ENCODE results near the gene CD52. TPM values are rescaled to one million over a fixed set of nuclear protein-coding genes. Genes with fewer than 3 reads are reported as not detected.

The CD52 gene
- total and polyA plus RNA-seq, 2 donors (not counting 3 experiments of a cell fraction or from before 2014, with no cell fraction given) = not detected

DNA sequence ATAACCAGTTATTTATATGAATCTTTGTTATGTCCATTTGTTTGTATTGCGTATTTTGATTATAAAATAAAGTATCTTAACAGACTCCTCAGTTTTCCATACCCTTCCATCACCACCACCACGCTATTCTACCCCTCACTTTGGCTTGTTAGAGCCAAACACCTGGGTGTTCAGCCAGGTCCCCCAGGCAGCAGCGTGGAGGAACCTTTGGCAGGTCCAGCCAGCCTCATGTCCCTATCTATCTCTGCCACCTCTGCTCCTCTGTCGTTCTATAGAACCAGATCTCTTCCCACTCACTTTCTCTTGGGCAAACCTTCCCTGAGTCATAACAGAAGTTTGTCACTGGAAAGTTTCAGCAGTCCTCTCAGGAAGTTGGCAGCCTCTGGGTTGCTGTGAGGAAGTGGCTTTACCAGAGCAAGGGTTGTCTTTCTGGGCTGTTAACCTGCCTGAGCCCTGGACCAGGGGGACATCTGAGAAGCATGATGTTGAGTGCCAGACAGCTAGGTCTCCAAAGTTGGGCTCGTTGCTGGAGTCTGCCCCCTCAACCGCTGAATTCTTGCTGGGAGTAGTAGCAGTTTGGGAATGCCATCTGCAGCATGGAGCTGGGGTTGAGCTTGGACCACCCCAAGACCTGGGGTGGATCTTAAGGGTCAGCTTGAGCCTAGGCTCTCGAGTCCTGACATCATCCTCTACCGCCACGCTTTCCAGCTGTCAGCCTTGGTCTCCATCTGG lies 38.9 kb upstream of the CD52 start:
- intact Hi-C loops (cut with micrococcal nuclease) (loop anchor here (5.0 kb wide), 2 partner anchors 193 to 242 kb away; partner anchors contain the start of gene HMGN2), dilution Hi-C loops (cut with MboI; ENCODE audit: extremely low pct_ligation_motif_present, low sequenced_read_pairs) (no loop called here)
- DNase-seq (ENCODE audit: low read depth, low spot score) (peak; percentile 39), FAIRE-seq (peak; percentile 67)
- BruUV-seq (replicated peaks) = no TSS peak
- H3K9me1 ChIP-seq (replicated peaks; ENCODE audit: control insufficient read depth, extremely low read depth, insufficient read depth, low read length) = no peaks in the 10 kb centered on the region
- ChIA-PET CTCF (interaction anchor here (0.6 to 9.1 kb wide), 11 partner anchors 7 to 174 kb away, joined by 3 to 132 read pairs (median 4); partner anchors contain the start of genes CD52, CEP85 and ZNF593), POLR2A (interaction anchor here (0.7 kb wide), 1 partner anchor 391 kb away, joined by 3 read pairs; no protein-coding TSS in a partner anchor)
- no peaks in the 10 kb centered on the region for H4K20me1 ChIP-seq (replicated peaks; ENCODE audit: control insufficient read depth, extremely low read depth, insufficient read depth, low read length)
- peak overlapping the region; percentile 82 for H3K9ac ChIP-seq (replicated peaks; ENCODE audit: extremely low read depth, insufficient read depth, low read length)
- TF ChIP-seq POLR2A (IDR thresholded peaks at IDR 0.05; ENCODE audit: low read depth, low read length) = no peak
- TF ChIP-seq, protein P1, sequence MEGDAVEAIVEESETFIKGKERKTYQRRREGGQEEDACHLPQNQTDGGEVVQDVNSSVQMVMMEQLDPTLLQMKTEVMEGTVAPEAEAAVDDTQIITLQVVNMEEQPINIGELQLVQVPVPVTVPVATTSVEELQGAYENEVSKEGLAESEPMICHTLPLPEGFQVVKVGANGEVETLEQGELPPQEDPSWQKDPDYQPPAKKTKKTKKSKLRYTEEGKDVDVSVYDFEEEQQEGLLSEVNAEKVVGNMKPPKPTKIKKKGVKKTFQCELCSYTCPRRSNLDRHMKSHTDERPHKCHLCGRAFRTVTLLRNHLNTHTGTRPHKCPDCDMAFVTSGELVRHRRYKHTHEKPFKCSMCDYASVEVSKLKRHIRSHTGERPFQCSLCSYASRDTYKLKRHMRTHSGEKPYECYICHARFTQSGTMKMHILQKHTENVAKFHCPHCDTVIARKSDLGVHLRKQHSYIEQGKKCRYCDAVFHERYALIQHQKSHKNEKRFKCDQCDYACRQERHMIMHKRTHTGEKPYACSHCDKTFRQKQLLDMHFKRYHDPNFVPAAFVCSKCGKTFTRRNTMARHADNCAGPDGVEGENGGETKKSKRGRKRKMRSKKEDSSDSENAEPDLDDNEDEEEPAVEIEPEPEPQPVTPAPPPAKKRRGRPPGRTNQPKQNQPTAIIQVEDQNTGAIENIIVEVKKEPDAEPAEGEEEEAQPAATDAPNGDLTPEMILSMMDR (IDR thresholded peaks at IDR 0.05; ENCODE audit: extremely low read depth in 1 of 2, insufficient read depth in 1 of 2, low read depth in 1 of 2, low read length in 2 of 2) = no peak
- TF ChIP-seq MYC (IDR thresholded peaks at IDR 0.05; ENCODE audit: low read depth, low read length) = no peak
- TF ChIP-seq, protein P2, sequence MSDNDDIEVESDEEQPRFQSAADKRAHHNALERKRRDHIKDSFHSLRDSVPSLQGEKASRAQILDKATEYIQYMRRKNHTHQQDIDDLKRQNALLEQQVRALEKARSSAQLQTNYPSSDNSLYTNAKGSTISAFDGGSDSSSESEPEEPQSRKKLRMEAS (IDR thresholded peaks at IDR 0.05; ENCODE audit: insufficient read depth, insufficient read length) = no peak
- no peak for TF ChIP-seq FOS (IDR thresholded peaks at IDR 0.05; ENCODE audit: borderline replicate concordance, insufficient read depth, low read length)
- TF ChIP-seq JUN (IDR thresholded peaks at IDR 0.05; ENCODE audit: borderline replicate concordance, insufficient read depth, insufficient read length, low read depth) = no peak
- no peak for TF ChIP-seq GATA2 (IDR thresholded peaks at IDR 0.05; ENCODE audit: insufficient read depth, insufficient read length, low read depth, low read length)
- no peak for TF ChIP-seq POLR2AphosphoS5 (IDR thresholded peaks at IDR 0.05; ENCODE audit: insufficient read depth, low read depth, low read length)
- H3K4me3 ChIP-seq (replicated peaks in 1 of 3; ENCODE audit: insufficient read depth in 1 of 3, low read depth in 1 of 3, low read length in 3 of 3) = peak overlapping the region in 2 of 3 experiments; percentile 69 to 95
- no peak overlapping the region for H2AFZ ChIP-seq (ENCODE audit: low read depth, low read length)
- H3K27ac ChIP-seq (ENCODE audit: insufficient read depth, low read depth, low read length) = peak overlapping the region; percentile 82
- H3K4me1 ChIP-seq (ENCODE audit: control insufficient read depth, extremely low read depth, insufficient read depth, low read length) = peaks cover 45% of the 10 kb centered on the region
- H3K9me3 ChIP-seq (replicated peaks; ENCODE audit: control insufficient read depth, insufficient read depth, low read length) = no peaks in the 10 kb centered on the region
- no peaks in the 10 kb centered on the region for H3K27me3 ChIP-seq (ENCODE audit: control insufficient read depth in 2 of 2, insufficient read depth in 2 of 2, low read length in 2 of 2)
- peak overlapping the region; percentile 53 for H3K4me2 ChIP-seq (ENCODE audit: insufficient read depth, low read length)
- H3K36me3 ChIP-seq (ENCODE audit: control insufficient read depth in 2 of 2, extremely low read depth in 1 of 2, insufficient read depth in 2 of 2, low read length in 2 of 2) = peaks cover 3 to 10% of the 10 kb centered on the region in 2 experiments
- H3K79me2 ChIP-seq (ENCODE audit: control insufficient read depth, insufficient read depth, low read length) = peaks cover 31% of the 10 kb centered on the region
